Stimulated activated CD4-positive, alpha-beta T cell treated with anti-CD3 and anti-CD28 coated beads, Interleukin-2, amount 100 ng/mL, for 4 hours (primary cell): ENCODE measurements around the gene MRPL49.
A peak's percentile ranks its signal among the peaks of the same experiment; 100 is the strongest.
"Not testable (repeated sequence)": the region's sequence is repeated elsewhere in the genome, so short reads cannot be mapped to it uniquely, and the experiment has no call there.

Experiments used
- DNase-seq: peaks from one replicate; pipeline ENCODE4 v3.0.0-alpha.2; 2020; ENCODE audit warnings: low read depth

MRPL49 gene

DNA sequence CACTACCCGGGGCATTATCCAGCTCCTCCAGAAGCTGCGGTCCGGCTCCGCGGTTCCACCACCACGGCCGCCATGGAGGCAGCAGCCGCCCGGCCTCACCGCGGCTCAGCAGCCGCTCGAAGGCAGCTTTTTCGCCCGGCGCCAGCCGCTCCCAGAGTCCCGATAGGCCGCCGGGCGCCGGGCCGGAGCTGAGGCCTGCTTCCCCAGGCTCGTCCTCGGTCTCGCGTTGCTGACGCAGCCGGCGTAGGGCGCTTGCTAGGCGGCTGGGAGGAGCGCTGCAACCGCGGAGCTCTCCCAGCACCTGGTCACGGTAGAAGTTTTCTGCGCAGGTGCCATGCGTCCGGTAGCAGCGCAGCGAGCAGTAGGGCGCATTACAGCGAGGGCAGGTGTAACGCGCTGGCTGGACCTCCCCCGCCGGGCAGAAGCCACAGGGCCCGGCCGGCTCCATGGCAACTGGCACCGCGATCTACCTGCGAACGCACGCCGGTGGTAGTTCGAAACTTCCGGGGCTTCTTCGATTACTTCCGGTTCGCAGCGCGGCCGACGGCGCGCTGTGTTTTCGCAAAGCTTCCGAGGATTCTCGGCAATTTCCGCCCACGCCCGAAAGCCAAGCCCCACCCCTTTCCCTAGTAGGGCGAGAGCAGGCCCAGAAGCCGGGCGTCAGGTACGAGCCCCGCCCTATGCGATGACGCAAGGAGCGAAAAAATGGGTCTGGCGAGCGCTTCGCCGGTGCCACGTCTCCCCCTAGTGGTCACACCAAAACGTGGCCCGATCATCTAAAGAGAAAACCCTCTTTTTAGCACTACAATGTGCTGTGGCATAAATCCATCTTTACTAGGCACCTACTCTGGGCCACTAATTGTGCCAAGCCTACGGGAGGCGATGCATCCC lies 4.7 kb upstream of the MRPL49 start, which contains the start of gene ZNHIT2:
TSS of gene ZNHIT2 (minus strand) at position 496 of the 891 bp plus-strand sequence. CDS start at position 448, 48 bp downstream.
- peak; percentile 100 for DNase-seq

DNA sequence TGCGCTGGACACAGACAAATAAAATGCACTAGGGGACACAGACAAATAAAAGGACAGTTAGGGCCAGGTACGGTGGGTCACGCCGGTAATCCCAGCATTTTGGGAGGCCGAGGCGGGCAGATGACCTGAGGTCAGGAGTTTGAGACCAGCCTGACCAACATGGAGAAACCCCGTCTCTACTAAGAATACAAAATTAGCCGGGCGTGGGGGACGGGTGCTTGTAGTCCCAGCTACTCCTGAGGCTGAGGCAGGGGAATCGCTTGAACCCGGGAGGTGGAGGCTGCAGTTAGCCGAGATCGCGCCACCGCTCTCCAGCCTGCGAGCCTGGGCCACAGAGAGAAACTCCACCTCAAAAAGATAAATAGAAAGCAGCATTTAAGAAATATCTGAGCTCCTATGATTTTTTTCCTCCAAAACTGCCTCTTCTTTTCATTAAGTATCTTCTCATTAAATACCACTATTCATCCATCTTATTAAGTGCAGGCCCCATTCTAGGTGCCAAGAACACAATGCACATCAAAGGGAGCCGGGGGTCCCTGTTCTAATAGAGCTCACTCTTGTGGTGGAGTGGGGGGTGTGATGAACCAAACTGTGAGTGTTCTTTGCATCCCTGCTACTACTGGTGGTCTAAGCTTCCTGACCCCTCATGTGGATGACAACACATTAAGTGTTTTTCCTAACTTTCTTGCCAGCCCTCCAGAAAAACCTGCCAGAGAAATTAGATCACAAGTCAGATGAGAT lies 3.9 kb upstream of the MRPL49 start:
- DNase-seq, result no peak

DNA sequence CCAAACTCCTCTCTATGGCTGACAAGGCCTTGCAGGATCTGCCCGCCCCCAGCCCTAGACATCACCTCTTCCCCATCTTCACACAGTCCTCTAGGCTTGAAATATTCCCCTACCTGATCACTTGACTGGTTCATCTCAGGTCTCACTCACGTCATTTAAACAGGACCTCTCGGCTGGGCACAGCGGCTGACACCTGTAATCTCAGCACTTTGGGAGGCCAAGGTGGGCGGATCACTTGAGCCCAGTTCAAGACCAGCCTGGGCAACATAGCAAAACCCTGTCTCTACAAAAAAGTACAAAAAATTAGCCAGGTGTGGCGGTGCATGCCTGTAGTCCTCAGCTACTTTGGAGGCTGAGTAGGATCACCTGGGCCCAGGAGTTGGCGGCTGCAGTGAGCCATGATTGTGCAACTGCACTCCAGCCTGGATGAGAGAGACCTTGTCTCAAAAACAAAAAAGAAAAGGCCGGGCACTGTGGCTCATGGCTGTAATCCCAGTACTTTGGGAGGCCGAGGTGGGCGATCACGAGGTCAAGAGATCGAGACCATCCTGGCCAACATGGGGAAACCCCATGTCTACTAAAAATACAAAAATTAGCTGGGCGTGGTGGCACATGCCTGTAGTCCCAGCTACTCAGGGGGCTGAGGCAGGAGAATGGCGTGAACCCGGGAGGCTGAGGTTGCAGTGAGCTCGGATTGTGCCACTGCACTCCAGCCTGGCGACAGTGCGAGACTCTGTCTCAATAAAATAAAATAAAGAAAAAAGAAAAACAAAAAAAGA lies 3.0 kb upstream of the MRPL49 start:
- DNase-seq, result not testable (repeated sequence)

DNA sequence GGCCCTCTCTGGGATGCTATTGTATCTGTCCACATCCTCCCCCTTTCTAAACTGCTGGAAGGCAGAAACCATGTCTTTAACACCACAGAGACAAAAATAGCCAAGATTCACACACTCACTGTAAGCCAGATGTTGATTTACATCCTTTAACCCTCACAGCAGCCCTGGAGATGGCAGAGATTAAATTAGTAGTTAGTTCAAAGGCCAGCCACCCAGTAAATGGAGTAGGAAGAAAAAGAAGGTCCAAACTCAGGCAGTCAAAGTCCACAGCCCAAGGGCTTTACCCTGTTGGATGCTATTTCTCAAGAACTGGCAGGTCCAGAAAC lies 2.5 kb upstream of the MRPL49 start:
- DNase-seq, result no peak

DNA sequence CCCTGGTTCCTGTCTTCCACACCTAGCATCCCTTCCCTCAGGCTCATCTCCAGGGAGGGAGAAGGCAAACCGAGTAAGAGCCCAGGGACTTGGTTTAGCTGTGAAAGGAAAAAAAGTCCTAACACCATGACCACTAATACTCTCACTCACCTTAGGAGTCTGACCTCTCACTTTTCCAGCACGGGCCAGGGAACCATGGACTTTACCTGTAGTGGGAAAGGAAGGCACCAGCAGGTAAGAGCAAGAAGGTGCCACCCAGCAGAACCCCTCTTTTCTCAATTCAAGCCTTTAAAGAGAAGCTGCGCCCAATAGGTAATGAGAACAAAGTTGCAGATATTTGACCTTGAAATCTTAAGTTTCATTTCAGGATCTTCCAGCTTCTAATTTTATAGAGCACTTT lies 1.3 kb upstream of the MRPL49 start:
- no peak for DNase-seq

DNA sequence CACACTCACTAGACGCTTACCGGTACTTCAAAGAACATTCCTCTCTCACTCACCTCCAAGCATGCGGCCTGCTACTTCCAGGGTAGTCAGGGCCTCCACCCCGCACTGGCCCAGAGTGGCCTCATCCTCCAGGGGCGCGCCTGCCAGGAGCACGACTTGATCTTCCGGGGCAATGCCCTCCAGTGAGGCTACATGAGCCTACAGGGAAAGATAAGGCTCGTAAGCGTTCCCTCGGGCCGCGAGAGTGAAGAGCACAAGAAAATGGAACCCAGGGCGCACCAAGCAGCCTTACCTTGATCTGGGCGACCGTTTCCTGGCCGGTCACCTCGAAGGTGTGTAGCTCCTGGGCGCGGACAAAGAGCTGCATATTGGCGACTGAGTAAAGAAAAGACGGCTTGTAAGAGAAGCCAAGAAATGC lies 665 bp upstream of the MRPL49 start:
- no peak for DNase-seq

DNA sequence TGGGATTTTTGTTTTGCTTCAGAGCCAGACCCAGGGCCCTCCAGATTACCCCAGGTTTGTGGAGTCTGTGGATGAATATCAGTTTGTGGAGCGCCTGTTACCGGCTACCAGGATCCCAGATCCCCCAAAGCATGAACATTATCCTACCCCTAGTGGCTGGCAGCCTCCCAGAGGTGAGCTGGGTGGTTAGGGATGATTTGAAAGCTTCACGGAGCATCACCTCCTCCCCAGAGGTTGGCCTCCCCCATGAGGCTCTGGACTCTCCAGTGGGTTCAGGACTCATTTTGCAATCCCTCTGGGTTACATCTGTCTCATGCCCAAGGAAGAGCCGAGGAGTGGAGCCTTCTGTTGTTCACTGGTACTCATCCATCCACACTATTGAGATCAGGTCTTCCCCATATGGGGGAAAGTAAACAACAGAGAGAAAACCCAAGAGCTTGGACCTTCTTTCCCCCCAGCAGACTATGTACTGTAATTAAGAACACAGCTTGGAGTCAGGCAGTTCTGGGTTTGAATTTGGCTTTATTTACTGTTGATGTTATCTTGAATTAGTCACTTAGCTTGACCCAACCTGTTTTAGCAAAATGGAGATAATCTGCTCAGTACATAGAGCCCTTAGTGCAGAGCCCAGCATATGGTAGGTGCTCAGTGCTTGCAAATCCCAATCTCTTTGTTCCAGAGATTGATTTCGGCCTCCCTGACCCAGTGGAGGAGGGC lies 2.5 kb downstream of the MRPL49 start:
- no peak for DNase-seq

DNA sequence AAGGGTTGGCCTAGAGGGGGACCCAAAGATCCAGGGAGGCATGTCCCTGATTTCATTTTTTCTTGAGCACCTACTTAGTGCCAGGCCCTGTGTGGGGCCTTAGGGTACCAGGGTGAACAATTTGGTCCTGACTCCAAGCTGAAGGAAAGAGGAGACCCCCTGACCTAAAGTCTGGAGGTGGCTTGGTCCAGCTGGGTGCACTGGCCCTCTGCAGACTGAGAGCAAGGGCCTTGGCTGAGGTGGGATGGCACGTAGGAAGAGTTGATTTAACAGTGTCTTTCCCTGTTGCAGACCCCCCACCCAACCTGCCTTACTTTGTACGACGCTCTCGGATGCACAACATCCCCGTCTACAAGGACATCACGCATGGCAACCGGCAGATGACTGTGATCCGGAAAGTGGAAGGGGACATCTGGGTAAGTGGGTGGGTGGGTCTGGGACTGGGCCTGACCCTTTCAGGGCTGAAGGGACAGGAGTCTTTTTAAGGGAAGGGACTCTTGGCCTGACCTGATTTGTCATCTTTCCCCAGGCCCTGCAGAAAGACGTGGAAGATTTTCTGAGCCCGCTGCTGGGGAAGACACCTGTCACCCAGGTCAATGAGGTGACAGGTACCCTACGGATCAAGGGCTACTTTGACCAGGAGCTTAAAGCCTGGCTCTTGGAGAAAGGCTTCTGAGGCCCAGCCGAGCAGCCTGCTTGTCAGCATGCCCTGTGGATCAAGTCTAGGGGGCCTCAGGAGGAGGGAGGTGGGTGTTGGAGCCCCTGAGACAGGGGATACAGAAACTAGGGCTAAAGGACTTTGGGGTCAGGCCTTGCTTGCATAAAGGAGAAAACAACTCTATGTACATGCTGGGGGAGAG lies 3.3 kb downstream of the MRPL49 start:
- DNase-seq, result no peak

DNA sequence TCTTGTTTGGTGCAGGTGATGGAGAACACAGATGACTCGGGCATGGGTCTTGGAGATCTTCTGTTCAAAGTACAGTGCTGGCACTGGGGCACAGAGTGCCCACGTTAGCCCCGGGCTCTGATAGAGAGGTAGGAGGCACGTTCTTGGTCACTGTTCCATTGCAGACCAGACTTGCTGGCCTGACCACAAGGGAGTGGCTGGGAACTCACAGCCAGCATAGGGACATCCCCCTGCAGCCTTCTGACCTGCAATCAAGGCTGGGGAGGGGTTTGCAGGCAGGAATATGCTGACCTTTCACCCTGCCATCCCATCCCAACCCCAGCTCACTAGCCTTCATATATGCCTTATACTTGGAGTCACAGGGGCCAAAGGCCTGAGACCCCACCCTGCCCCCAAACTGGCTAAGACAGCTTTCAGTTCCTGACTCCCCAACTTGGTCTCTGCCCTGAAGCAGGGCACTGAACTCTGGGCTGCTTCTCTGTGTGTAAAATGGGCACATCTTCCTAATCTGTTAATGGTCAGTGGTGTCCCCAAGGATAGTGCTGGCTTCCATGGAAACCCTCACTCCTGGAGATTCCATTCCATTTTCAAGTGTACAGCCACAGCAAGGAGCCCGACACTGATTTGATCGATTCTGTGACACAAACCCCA lies 4.6 kb downstream of the MRPL49 start:
- no peak for DNase-seq

DNA sequence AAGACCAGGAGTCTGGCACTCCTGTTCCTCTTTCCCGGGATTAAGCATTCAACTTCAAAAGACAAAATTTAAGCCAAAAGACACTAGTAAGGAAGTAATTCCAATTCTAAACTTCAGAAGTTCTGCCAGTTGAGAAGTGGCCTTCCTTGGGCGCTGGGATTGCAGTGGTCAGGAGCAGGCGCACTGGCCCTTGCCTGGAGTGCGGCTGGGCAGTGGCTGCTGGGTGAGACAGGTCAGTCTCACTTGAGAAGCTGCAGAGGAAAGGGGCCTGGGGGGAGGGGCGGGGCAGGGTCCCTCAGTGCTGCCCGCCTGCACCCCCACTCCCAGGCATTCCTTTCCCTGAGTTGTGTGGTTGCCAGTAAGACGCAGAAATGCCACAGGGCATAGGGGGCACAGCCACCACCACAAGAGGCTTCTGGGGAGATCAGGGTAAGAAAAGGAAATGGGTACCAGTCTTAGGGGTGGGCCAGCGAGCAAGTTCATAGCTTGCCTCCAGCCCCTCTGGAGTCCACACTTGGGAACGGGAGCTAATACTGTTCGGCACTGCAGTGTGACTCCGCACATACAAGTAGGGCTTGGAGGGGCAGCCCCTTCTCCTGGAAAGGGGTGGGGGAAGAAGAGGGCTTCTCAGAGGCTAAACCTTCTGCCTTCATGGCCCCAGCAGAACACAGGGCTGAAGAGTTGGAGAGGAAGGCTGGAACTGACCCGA lies 5.5 kb downstream of the MRPL49 start:
- DNase-seq, result no peak

DNA sequence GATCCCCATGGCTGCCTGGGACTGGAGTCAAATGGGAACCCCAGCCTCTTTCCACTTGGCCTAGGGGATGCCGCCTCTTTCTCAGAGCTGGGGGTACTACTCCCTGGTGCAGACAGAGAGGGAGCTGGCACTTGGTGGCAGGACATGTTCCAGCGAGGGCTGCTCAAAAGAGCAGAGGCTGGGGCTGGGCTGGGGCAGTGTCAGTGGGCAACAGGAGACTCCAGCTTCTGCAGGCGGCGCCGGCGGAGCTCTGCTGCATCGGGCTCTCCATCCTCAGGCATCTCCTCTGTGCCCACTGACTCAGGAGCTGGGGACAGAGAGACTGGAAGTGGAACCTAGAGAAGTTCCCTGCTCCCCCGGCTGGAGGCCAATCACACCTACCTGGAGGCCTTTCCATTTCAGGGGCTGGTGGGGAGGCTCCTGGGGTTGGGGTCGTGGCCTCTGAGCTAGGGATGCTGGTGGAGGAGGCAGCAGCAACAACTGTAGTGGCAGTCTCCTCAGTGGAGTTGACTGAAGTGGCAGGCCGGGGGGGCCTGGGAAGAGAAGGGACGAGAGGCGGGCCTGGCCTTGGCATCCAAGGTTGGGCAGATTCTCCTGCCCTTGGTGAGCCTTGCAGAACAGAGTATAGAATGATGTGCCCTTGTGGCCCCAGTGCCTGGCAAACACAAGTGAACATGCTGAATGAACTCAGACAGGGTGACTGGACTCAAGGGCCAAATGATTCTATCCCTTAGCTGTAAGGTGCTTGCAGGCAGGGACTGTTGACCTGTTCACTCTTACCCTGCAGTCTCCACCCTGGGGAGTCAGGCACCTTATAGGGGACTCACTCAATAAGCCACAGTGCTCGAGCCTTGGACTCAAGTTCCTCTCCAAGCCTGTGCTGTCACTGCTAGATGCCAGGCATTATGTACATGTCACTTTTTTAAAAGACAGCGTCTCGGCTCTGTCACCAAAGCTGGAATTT lies 6.3 kb downstream of the MRPL49 start:
- no peak for DNase-seq

DNA sequence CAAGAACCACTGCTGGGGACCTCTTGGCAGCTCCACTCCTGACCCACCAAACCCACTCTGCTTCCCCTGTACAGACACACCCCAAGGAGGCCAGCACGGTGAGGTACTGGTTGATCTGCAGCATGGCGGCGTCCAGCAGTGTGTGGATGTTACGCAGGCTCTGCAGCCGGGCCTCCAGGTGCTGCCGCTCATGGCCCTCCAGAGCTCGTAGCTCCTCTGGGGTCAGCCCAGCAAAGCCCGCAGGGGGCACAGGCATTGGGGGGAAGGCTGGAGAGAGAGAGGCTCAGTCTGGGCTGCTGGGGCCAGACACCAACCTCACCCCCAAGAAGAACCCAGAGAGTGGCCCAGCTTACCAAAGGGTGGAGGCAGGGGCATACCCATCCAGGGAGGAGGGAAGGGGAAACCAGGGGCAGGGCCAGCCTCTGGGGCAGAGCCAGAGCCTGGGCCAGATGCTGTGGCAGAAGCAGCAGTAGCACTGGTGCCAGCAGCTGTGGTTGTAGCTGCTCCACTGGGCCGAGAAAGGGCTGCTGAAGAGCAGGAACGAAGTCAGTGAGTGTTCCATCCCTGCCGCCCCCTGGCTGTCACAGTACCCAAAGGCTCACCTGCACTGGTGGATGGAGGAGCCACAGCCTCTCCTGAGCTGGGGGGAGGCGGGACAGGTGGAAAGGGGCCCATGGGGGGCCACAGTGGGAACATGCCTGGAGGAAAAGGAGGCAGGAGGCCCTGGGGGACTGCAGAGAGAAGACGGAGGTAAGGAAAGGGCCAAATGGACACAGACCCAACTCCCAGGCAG lies 7.7 kb downstream of the MRPL49 start:
- DNase-seq, result no peak

DNA sequence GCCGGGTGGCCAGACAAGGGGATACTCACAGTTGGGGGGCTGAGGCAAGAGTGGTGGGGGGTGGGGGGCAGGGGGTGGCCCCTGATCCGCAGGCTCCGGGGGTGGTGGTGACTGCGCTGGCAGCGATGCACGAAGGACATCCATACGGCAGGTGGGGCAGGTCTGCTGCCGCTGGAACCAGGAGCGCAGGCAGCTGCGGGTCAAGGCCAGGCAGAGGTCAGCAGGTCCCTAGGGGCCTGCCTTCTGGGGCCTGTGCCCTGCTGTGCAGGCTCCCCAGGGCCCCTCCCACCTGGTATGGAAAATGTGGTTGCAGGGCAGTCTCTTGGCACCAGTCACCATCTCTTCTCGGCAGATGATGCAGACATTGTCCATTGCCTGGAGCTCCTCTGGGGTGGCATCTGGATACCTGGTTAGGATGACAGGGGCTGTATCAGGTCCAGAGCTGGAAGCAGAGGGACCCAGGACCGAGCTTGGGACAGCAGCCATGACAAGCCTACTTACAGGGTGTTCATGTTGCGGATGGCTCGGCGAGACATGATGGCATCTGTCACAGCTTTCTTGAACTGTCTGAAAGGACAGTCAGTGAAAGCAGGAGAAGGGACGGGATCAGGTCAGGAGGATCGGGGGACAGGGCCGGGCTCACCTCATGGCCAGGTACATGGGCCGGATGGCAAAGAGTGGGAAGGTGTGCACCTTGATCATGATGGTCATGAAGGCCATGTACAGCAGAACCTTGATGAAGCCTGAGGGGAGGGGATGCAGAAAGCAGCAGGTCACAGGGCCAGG lies 8.7 kb downstream of the MRPL49 start:
- no peak for DNase-seq

DNA sequence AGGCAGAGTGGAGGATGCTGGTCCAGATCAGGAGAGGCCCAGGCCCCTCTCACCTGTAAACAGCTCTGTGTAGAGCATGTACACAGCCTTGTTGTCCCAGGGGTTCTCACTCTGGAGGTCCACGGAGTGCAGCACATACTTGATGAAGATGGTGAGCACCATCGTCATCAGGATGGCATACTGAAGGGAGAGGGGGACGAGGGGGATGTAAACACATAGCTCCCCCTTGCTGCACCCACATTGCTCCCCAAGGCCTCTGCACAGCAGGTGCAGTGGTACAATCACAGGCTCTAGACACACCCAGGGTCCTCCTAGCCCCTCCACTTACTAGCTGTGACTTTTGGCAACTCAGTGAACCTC lies 9.3 kb downstream of the MRPL49 start:
- DNase-seq, result no peak

DNA sequence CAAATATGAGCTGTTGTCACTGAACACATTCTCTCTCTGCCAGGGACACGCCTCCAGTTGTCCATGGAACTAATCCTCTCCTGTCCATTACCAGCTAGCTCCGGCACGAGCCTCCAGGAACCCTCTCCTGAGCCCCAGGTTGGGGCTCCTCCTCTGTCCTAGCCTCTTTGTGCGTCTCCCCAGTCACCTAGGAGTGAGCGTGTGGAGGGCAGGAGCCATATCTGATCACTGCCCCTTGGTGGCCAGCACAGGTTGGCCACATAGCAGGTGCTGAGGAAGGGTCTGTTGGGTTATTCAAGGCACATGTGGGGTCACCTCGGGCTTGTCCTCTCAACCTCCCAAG lies 9.7 kb downstream of the MRPL49 start:
- DNase-seq, result no peak

DNA sequence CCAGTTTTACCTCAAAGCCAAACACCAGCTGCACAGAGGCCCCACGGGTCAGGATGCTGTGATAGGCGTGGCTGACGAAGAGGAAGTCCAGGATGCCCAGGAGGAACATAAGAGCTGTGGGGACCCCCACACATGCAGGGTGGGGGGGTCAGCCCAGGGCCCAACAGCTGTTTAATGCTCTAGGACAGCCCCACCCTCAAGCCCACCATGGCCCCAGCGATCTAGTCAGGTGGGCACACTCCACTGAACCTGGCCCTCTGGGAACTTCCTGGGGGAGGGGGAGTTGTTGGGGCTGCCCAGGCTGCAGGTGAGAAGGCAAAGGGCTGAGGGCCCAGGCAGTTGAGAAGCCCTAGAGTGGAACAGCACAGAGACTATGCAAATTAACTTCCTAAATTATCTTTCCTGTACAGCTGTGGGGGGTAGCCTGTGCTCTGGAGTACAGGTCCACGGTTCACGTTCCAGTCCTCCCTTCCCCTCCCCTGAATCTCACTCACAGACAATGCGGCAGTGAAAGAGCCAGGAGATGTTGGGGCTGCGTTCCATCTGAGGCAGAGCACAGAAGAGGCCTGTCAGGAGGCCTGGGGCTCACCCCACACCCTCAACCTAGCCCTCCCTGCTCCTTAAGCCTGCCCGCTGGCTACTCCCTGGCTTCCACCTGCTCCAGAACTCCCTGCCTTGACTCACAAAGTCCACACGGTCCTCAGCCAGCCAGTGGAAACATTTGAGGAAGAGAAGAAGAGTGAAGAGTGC lies 10.3 kb downstream of the MRPL49 start:
- DNase-seq, result no peak
